SU-DHL-6 (cell line): ENCODE measurements around the gene HOXA3.

ENCODE experiments used
- H2AFZ ChIP-seq: fragments of 200-600 bp; sonication (generic); 2 replicates; pipeline ENCODE4 v1.6.1; 2014; ENCODE audit warnings: low read depth, mild to moderate bottlenecking, moderate library complexity, mixed read lengths, antibody characterized with exemption, low read length; ENCODE audit not compliant: severe bottlenecking
- H3F3A ChIP-seq: fragments of 200-600 bp; shearing (Covaris generic); 2 replicates; pipeline ENCODE4 v1.6.0; 2016; ENCODE audit warnings: antibody characterized with exemption, mild to moderate bottlenecking; ENCODE audit not compliant: insufficient read depth
- H3K27ac ChIP-seq: fragments of 200-600 bp; sonication (generic); 2 replicates; pipeline ENCODE4 v1.5.1; 2016; ENCODE audit warnings: low read depth, mild to moderate bottlenecking, low read length, moderate library complexity, mixed read lengths
- H3K27me3 ChIP-seq: fragments of 200-600 bp; sonication (generic), shearing (Covaris generic); 2 replicates; pipeline ENCODE4 v1.6.0; 2014; ENCODE audit warnings: mild to moderate bottlenecking, low read length
- H3K36me3 ChIP-seq: fragments of 200-600 bp; sonication (generic); 2 replicates; pipeline ENCODE4 v1.6.1; 2014; ENCODE audit warnings: mild to moderate bottlenecking, low read length, mixed read lengths
- H3K4me2 ChIP-seq: fragments of 300-600, 200-600 bp; shearing (Covaris generic), sonication (generic); 2 replicates; pipeline ENCODE4 v1.6.0; 2014; ENCODE audit warnings: low read length, low read depth, mild to moderate bottlenecking; ENCODE audit not compliant: poor library complexity, severe bottlenecking
- H3K4me3 ChIP-seq: fragments of 200-600 bp; sonication (generic); 2 replicates; pipeline ENCODE4 v1.5.1; 2014; ENCODE audit warnings: antibody characterized with exemption, low read length, mild to moderate bottlenecking, mixed read lengths; ENCODE audit not compliant: insufficient read depth, poor library complexity, severe bottlenecking
- H3K79me2 ChIP-seq: fragments of 200-600 bp; sonication (generic); 2 replicates; pipeline ENCODE4 v1.6.1; 2014; ENCODE audit warnings: mild to moderate bottlenecking, low read length, moderate library complexity; ENCODE audit not compliant: insufficient read depth
- H3K9ac ChIP-seq: fragments of 200-600 bp; sonication (generic); 2 replicates; pipeline ENCODE4 v1.7.0; 2014; ENCODE audit warnings: mild to moderate bottlenecking, low read length
- H3K9me2 ChIP-seq: fragments of 200-600 bp; sonication (generic); replicated peaks from 2 replicates; pipeline ENCODE4 v1.6.1; 2014; ENCODE audit warnings: low read length; ENCODE audit not compliant: insufficient read depth
- H3K9me3 ChIP-seq: fragments of 200-600 bp; sonication (generic); 2 replicates; pipeline ENCODE4 v1.6.1; 2014; ENCODE audit warnings: low read length, mixed read lengths; ENCODE audit not compliant: insufficient read depth
- H4K20me1 ChIP-seq: fragments of 200-600 bp; sonication (generic); 2 replicates; pipeline ENCODE4 v1.6.1; 2014; ENCODE audit warnings: low read depth, mild to moderate bottlenecking, antibody characterized with exemption, low read length, moderate library complexity, mixed read lengths
- EZH2phosphoT487 ChIP-seq: fragments of 200-600 bp; sonication (generic), shearing (Covaris generic); conservative IDR thresholded peaks from 2 replicates; pipeline ENCODE4 v1.6.1; 2018; ENCODE audit warnings: mild to moderate bottlenecking, antibody characterized with exemption, low read length, moderate library complexity, mixed read lengths
- TF ChIP-seq, protein P1 (sequence below): fragments of 200-600 bp; sonication (generic); IDR thresholded peaks from one replicate; pipeline ENCODE4 v1.5.1; 2017; ENCODE audit warnings: antibody characterized with exemption, mild to moderate bottlenecking, low read length, moderate library complexity; ENCODE audit not compliant: insufficient read depth, poor library complexity, severe bottlenecking

HOXA3 gene

GRCh38 chr7:27142580-27143022 is 9.8 kb downstream of the HOXA3 start:
- Histone ChIP-seq H3K9me2 (no peaks in the 10 kb centered on the region), H3F3A (no peaks in the 10 kb centered on the region), H3K36me3 (no peaks in the 10 kb centered on the region), H3K4me2 (no peak overlapping the region), H4K20me1 (no peaks in the 10 kb centered on the region), H3K9me3 (no peaks in the 10 kb centered on the region), H2AFZ (no peak overlapping the region), H3K79me2 (no peaks in the 10 kb centered on the region), H3K4me3 (no peak overlapping the region), H3K27me3 (no peaks in the 10 kb centered on the region), H3K27ac (no peak overlapping the region), H3K9ac (no peak overlapping the region)
- TF ChIP-seq, protein P1, sequence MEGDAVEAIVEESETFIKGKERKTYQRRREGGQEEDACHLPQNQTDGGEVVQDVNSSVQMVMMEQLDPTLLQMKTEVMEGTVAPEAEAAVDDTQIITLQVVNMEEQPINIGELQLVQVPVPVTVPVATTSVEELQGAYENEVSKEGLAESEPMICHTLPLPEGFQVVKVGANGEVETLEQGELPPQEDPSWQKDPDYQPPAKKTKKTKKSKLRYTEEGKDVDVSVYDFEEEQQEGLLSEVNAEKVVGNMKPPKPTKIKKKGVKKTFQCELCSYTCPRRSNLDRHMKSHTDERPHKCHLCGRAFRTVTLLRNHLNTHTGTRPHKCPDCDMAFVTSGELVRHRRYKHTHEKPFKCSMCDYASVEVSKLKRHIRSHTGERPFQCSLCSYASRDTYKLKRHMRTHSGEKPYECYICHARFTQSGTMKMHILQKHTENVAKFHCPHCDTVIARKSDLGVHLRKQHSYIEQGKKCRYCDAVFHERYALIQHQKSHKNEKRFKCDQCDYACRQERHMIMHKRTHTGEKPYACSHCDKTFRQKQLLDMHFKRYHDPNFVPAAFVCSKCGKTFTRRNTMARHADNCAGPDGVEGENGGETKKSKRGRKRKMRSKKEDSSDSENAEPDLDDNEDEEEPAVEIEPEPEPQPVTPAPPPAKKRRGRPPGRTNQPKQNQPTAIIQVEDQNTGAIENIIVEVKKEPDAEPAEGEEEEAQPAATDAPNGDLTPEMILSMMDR: no peak
- no peak for TF ChIP-seq EZH2phosphoT487

GRCh38 chr7:27141923-27142579 is 10.3 kb downstream of the HOXA3 start:
- Histone ChIP-seq H3F3A (no peaks in the 10 kb centered on the region), H2AFZ (no peak overlapping the region), H3K36me3 (no peaks in the 10 kb centered on the region), H3K9me2 (no peaks in the 10 kb centered on the region), H4K20me1 (no peaks in the 10 kb centered on the region), H3K9ac (no peak overlapping the region), H3K27me3 (no peaks in the 10 kb centered on the region), H3K79me2 (no peaks in the 10 kb centered on the region), H3K9me3 (no peaks in the 10 kb centered on the region), H3K4me2 (no peak overlapping the region), H3K27ac (no peak overlapping the region), H3K4me3 (no peak overlapping the region)
- TF ChIP-seq EZH2phosphoT487: no peak
- TF ChIP-seq, protein P1: no peak

- H3K9me3 ChIP-seq: no peaks in the 10 kb centered on the region
- no peaks in the 10 kb centered on the region for H3K79me2 ChIP-seq
Measured at GRCh38 chr7:27141137-27141922, 11.1 kb downstream of the HOXA3 start.

More at GRCh38 chr7:27141137-27141922, 11.1 kb downstream of the HOXA3 start:
- H3K27me3 ChIP-seq: no peaks in the 10 kb centered on the region
- no peaks in the 10 kb centered on the region for H4K20me1 ChIP-seq
- no peaks in the 10 kb centered on the region for H3K36me3 ChIP-seq
- no peak overlapping the region for H3K27ac ChIP-seq
- H3K4me3 ChIP-seq: no peak overlapping the region
- no peak overlapping the region for H3K4me2 ChIP-seq
- H2AFZ ChIP-seq: no peak overlapping the region
- no peaks in the 10 kb centered on the region for H3F3A ChIP-seq
- no peak overlapping the region for H3K9ac ChIP-seq
- H3K9me2 ChIP-seq: no peaks in the 10 kb centered on the region
- TF ChIP-seq EZH2phosphoT487: no peak
- TF ChIP-seq, protein P1: no peak
